SK-N-SH (cell line): ENCODE measurements around the gene PPIL4. TPM values are rescaled to one million over a fixed set of nuclear protein-coding genes. Genes with fewer than 3 reads are reported as not detected.

Source experiments
- CTCF ChIA-PET: fragments of 300-600, 350-600 bp; formaldehyde crosslinking; extraction: SDS; loops from one replicate; lab custom pipeline; 2021; lab: Yijun Ruan, JAX
- POLR2A ChIA-PET: fragments of 350-600 bp; sonication (Branson Sonifier 250); formaldehyde crosslinking; extraction: SDS; loops from one replicate; lab custom pipeline; 2020; ENCODE audit warnings: antibody characterized with exemption, inconsistent platforms; lab: Yijun Ruan, JAX
- DNase-seq: peaks from one replicate; pipeline ENCODE4 v3.0.0; 2012
- H2AFZ ChIP-seq: fragments of 200-600 bp; sonication (generic); 2 replicates; pipeline ENCODE4 v1.8.1; 2016; ENCODE audit warnings: antibody characterized with exemption, mild to moderate bottlenecking, low read depth
- H3F3A ChIP-seq: fragments of 200-600 bp; sonication (generic); replicated peaks from 2 replicates; pipeline ENCODE3; 2016; ENCODE audit warnings: antibody characterized with exemption, mild to moderate bottlenecking; ENCODE audit not compliant: insufficient read depth
- H3K27ac ChIP-seq, 2 experiments: fragments of 200-500 bp in 1 of 2; fragments of 200-600 bp in 1 of 2; sonication (Bioruptor generic) in 1 of 2; sonication (generic), shearing (Covaris generic) in 1 of 2; 2 replicates each; pipeline versions ENCODE4 v1.5.1 to v1.6.1; 2014 to 2016; ENCODE audit warnings: low read depth in 2 of 2, inconsistent platforms in 1 of 2, low read length in 1 of 2, mild to moderate bottlenecking in 1 of 2, mixed read lengths in 1 of 2
- H3K27me3 ChIP-seq: fragments of 200-600 bp; sonication (generic), shearing (Covaris generic); 2 replicates; pipeline ENCODE4 v1.6.1; 2016; ENCODE audit warnings: mixed run types; ENCODE audit not compliant: insufficient read depth
- H3K36me3 ChIP-seq, 2 experiments: fragments of 200-500 bp in 1 of 2; fragments of 200-600 bp in 1 of 2; sonication (Bioruptor generic) in 1 of 2; sonication (generic) in 1 of 2; replicated peaks in 1 of 2; 2 replicates each; pipeline versions ENCODE3 to v1.5.1; 2014 to 2016; ENCODE audit warnings: low read length in 1 of 2, mild to moderate bottlenecking in 1 of 2; ENCODE audit not compliant: insufficient read depth in 2 of 2, control insufficient read depth in 1 of 2
- H3K4me1 ChIP-seq, 2 experiments: fragments of 200-500 bp in 1 of 2; fragments of 200-600 bp in 1 of 2; sonication (Bioruptor generic) in 1 of 2; sonication (generic), shearing (Covaris generic) in 1 of 2; 2 replicates each; pipeline versions ENCODE4 v1.5.1 to v1.6.1; 2014 to 2016; ENCODE audit warnings: low read depth in 1 of 2, low read length in 1 of 2, mixed run types in 1 of 2; ENCODE audit not compliant: insufficient read depth in 2 of 2, control insufficient read depth in 1 of 2
- H3K4me2 ChIP-seq: fragments of 200-600 bp; sonication (generic), shearing (Covaris generic); 2 replicates; pipeline ENCODE4 v1.6.1; 2017; ENCODE audit warnings: mixed run types
- H3K4me3 ChIP-seq, 2 experiments: fragments of 200-500 bp in 1 of 2; fragments of 200-600 bp in 1 of 2; sonication (Bioruptor generic) in 1 of 2; sonication (generic), shearing (Covaris generic) in 1 of 2; 2 replicates each; pipeline versions ENCODE4 v1.5.1 to v1.8.1; 2014 to 2016; ENCODE audit warnings: low read depth in 2 of 2, inconsistent platforms in 1 of 2, low read length in 1 of 2, mild to moderate bottlenecking in 1 of 2, mixed read lengths in 1 of 2, moderate library complexity in 1 of 2
- H3K79me2 ChIP-seq: fragments of 200-600 bp; sonication (generic); 2 replicates; pipeline ENCODE4 v1.8.1; 2017; ENCODE audit warnings: mild to moderate bottlenecking; ENCODE audit not compliant: insufficient read depth
- H3K9ac ChIP-seq: fragments of 200-600 bp; sonication (generic); 2 replicates; pipeline ENCODE4 v1.6.1; 2017; ENCODE audit warnings: mixed run types
- H3K9me2 ChIP-seq: fragments of 200-600 bp; sonication (generic); 2 replicates; pipeline ENCODE4 v1.6.1; 2017; ENCODE audit warnings: mixed run types
- H3K9me3 ChIP-seq: fragments of 200-600 bp; sonication (generic); 2 replicates; pipeline ENCODE4 v1.6.1; 2017; ENCODE audit warnings: mixed run types, mild to moderate bottlenecking, moderate library complexity
- H4K20me1 ChIP-seq: fragments of 200-600 bp; sonication (generic); 2 replicates; pipeline ENCODE4 v1.6.1; 2017; ENCODE audit warnings: mild to moderate bottlenecking, mixed run types; ENCODE audit not compliant: insufficient read depth
- EZH2phosphoT487 ChIP-seq: fragments of 200-600 bp; sonication (generic); IDR thresholded peaks from 2 replicates; pipeline ENCODE4 v1.6.1; 2017; ENCODE audit warnings: low read depth, mixed run types, mild to moderate bottlenecking, antibody characterized with exemption, moderate library complexity, borderline replicate concordance
- FOXJ3 ChIP-seq: sonication (generic); formaldehyde crosslinking; IDR thresholded peaks from 2 replicates; pipeline ENCODE4 v1.5.1; 2020; ENCODE audit warnings: mild to moderate bottlenecking, missing genetic modification reagents
- FOXM1 ChIP-seq: IDR thresholded peaks from 2 replicates; pipeline ENCODE4 v1.4.0; 2012; ENCODE audit warnings: low read depth, mild to moderate bottlenecking
- GABPA ChIP-seq: IDR thresholded peaks from 2 replicates; pipeline ENCODE4 v1.4.0; 2012; ENCODE audit warnings: low read depth, mild to moderate bottlenecking
- GATA2 ChIP-seq: sonication (generic); formaldehyde crosslinking; IDR thresholded peaks from 2 replicates; pipeline ENCODE4 v1.5.0; 2020; ENCODE audit warnings: mild to moderate bottlenecking, missing genetic modification reagents
- JUND ChIP-seq: IDR thresholded peaks from 2 replicates; pipeline ENCODE4 v1.4.0; 2012
- MEF2A ChIP-seq: IDR thresholded peaks from 2 replicates; pipeline ENCODE4 v1.4.0; 2012; ENCODE audit warnings: low read depth, borderline replicate concordance
- MXI1 ChIP-seq: IDR thresholded peaks from 2 replicates; pipeline ENCODE4 v1.6.1; 2012; ENCODE audit warnings: mild to moderate bottlenecking, low read depth, low read length, improper control_type of control experiment
- NRF1 ChIP-seq: IDR thresholded peaks from 2 replicates; pipeline ENCODE4 v1.6.1; 2012; ENCODE audit warnings: low read depth, mild to moderate bottlenecking, low read length
- TAF1 ChIP-seq: IDR thresholded peaks from 2 replicates; pipeline ENCODE4 v1.6.1; 2012; ENCODE audit warnings: low read depth, mild to moderate bottlenecking, low read length, moderate library complexity, borderline replicate concordance
- WGBS: methylation state at CpG from one replicate; pipeline ENCODE4 v1.1.6; 2017; ENCODE audit warnings: low lambda C conversion rate; 5-methylcytosine and 5-hydroxymethylcytosine counted together
- polyA plus RNA-seq, 3 experiments: library from polyadenylated mRNA; depleted of rRNA; stranded (reverse); fragments of >200 nt; gene quantifications; 2 replicates each; pipeline ENCODE4 v1.2.3, GENCODE V29; 2012
- TF ChIP-seq, protein P1 (sequence below): fragments of 150-350 bp; IDR thresholded peaks from 2 replicates; pipeline ENCODE4 v1.6.1; 2017; ENCODE audit warnings: antibody characterized with exemption, low read length, low read depth, borderline replicate concordance
- TF ChIP-seq, protein P2 (sequence below): IDR thresholded peaks from 2 replicates; pipeline ENCODE4 v1.4.0; 2012; ENCODE audit warnings: low read depth, borderline replicate concordance
- TF ChIP-seq, protein P3 (sequence below): IDR thresholded peaks from 2 replicates; pipeline ENCODE4 v1.4.0; 2012; ENCODE audit warnings: low read depth, borderline replicate concordance

Gene PPIL4
- polyA plus RNA-seq, 1 of the 3 experiments (the other 2 are of a cell fraction): 3.3 TPM

DNA sequence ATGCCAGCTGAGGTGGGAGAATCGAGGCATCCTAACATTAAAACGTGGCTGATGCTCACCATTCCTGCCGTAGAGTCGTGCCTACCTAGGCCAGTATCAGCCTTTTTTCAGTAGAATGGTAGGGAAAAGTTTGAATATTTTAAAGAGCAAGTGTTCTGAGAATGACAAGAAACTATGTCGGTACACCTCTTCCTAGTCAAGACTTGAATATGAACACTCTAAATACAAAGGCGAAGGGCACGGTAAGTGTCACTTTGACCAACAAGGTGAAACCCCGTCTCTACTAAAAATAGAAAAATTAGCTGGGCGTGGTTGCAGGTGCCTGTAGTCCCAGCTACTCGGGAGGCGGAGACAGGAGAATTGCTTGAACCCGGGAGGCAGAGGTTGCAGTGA, 21.3 kb upstream of the PPIL4 start:
- 41% methylated on average over 12 of the region's 12 CpGs for WGBS
- H3K9ac ChIP-seq: peak overlapping the region; percentile 94; the same call in 1 of the 2 replicates
- H3K27me3 ChIP-seq: no peaks in the 10 kb centered on the region
- CTCF ChIA-PET: no interaction called here
- H3K27ac ChIP-seq: peak overlapping the region in 1 of 2 experiments; percentile 84; a peak in 2 of 4 replicates
- no peaks in the 10 kb centered on the region for H3K9me3 ChIP-seq
- peaks cover 20% of the 10 kb centered on the region for H3F3A ChIP-seq
- H2AFZ ChIP-seq: 0 out of 2 replicates have a peak overlapping the region, but pooled peaks have one; percentile 94
- peaks cover 52% of the 10 kb centered on the region for H3K79me2 ChIP-seq
- H3K4me1 ChIP-seq: peaks cover 2 to 4% of the 10 kb centered on the region in 2 experiments; a peak in 3 of 4 replicates
- POLR2A ChIA-PET: no interaction called here
- peaks cover 18% of the 10 kb centered on the region for H4K20me1 ChIP-seq
- no peaks in the 10 kb centered on the region for H3K9me2 ChIP-seq
- peak overlapping the region; percentile 87 for H3K4me2 ChIP-seq
- peak overlapping the region; percentile 75 to 91 for H3K4me3 ChIP-seq
- DNase-seq: no peak
- TF ChIP-seq MXI1: no peak
- no peak for TF ChIP-seq GATA2
- TF ChIP-seq NRF1: no peak
- TF ChIP-seq GABPA: no peak
- TF ChIP-seq, protein P1, sequence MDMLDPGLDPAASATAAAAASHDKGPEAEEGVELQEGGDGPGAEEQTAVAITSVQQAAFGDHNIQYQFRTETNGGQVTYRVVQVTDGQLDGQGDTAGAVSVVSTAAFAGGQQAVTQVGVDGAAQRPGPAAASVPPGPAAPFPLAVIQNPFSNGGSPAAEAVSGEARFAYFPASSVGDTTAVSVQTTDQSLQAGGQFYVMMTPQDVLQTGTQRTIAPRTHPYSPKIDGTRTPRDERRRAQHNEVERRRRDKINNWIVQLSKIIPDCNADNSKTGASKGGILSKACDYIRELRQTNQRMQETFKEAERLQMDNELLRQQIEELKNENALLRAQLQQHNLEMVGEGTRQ: no peak
- TF ChIP-seq, protein P2, sequence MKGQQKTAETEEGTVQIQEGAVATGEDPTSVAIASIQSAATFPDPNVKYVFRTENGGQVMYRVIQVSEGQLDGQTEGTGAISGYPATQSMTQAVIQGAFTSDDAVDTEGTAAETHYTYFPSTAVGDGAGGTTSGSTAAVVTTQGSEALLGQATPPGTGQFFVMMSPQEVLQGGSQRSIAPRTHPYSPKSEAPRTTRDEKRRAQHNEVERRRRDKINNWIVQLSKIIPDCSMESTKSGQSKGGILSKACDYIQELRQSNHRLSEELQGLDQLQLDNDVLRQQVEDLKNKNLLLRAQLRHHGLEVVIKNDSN: no peak
- no peak for TF ChIP-seq MEF2A
- TF ChIP-seq EZH2phosphoT487: no peak
- no peak for TF ChIP-seq FOXM1
- TF ChIP-seq TAF1: no peak
- no peak for TF ChIP-seq JUND
- TF ChIP-seq, protein P3, sequence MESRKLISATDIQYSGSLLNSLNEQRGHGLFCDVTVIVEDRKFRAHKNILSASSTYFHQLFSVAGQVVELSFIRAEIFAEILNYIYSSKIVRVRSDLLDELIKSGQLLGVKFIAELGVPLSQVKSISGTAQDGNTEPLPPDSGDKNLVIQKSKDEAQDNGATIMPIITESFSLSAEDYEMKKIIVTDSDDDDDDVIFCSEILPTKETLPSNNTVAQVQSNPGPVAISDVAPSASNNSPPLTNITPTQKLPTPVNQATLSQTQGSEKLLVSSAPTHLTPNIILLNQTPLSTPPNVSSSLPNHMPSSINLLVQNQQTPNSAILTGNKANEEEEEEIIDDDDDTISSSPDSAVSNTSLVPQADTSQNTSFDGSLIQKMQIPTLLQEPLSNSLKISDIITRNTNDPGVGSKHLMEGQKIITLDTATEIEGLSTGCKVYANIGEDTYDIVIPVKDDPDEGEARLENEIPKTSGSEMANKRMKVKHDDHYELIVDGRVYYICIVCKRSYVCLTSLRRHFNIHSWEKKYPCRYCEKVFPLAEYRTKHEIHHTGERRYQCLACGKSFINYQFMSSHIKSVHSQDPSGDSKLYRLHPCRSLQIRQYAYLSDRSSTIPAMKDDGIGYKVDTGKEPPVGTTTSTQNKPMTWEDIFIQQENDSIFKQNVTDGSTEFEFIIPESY: no peak
- no peak for TF ChIP-seq FOXJ3
- H3K36me3 ChIP-seq: peaks cover 0 to 1% of the 10 kb centered on the region in 2 experiments
